Measurements from ENCODE around the gene C20orf144.
"Not testable (repeated sequence)": the region's sequence is repeated elsewhere in the genome, so short reads cannot be mapped to it uniquely, and the experiment has no call there.

Gene C20orf144

GRCh38 chr20:33697129-33697528, 35.0 kb downstream of the C20orf144 start:
- no peak for DNase-seq

GRCh38 chr20:33698966-33699365, 36.8 kb downstream of the C20orf144 start:
- not testable (repeated sequence) for DNase-seq

- not testable (repeated sequence) for DNase-seq
Measured at GRCh38 chr20:33700696-33701441, 38.7 kb downstream of the C20orf144 start.

- no peak for DNase-seq
Measured at GRCh38 chr20:33701629-33702450, 39.7 kb downstream of the C20orf144 start.

GRCh38 chr20:33702861-33703260, 40.7 kb downstream of the C20orf144 start:
- DNase-seq = no peak

- DNase-seq = no peak
Measured at GRCh38 chr20:33703498-33704137, 41.5 kb downstream of the C20orf144 start.

GRCh38 chr20:33704197-33704924, 42.2 kb downstream of the C20orf144 start:
- DNase-seq = no peak

GRCh38 chr20:33707668-33708067, 45.5 kb downstream of the C20orf144 start:
- DNase-seq = no peak

- no peak for DNase-seq
Measured at GRCh38 chr20:33709398-33709797, 47.3 kb downstream of the C20orf144 start.

- DNase-seq = peak in 1 of 2 donors; percentile 24
Measured at GRCh38 chr20:33709905-33710541, 47.9 kb downstream of the C20orf144 start.

GRCh38 chr20:33710681-33711445, 48.7 kb downstream of the C20orf144 start:
- DNase-seq = no peak

- no peak for DNase-seq
Measured at GRCh38 chr20:33711446-33711738, 49.3 kb downstream of the C20orf144 start.
